ENCODE data around the gene CFAP410. TPM values are rescaled to one million over a fixed set of nuclear protein-coding genes. Genes with fewer than 3 reads are reported as not detected.

CFAP410 gene
- polyA plus RNA-seq, 1 of the 3 experiments (the other 2 are of a cell fraction): 18.0 TPM

- TF ChIP-seq MAX (IDR thresholded peaks at IDR 0.05; ENCODE audit: low read depth) (no peak), RAD21 (IDR thresholded peaks at IDR 0.05; ENCODE audit: low read length) (no peak), MEF2A (IDR thresholded peaks at IDR 0.05; ENCODE audit: borderline replicate concordance, low read depth) (no peak), JUND (IDR thresholded peaks at IDR 0.05) (no peak), SMC3 (IDR thresholded peaks at IDR 0.05; ENCODE audit: low read depth, low read length) (no peak), TAF1 (IDR thresholded peaks at IDR 0.05; ENCODE audit: borderline replicate concordance, low read depth, low read length) (no peak), USF1 (IDR thresholded peaks at IDR 0.05; ENCODE audit: borderline replicate concordance, low read depth) (no peak), IRF3 (IDR thresholded peaks at IDR 0.05; ENCODE audit: low read depth, low read length) (no peak), YY1 (IDR thresholded peaks at IDR 0.05; ENCODE audit: low read depth) (no peak), MXI1 (IDR thresholded peaks at IDR 0.05; ENCODE audit: low read depth, low read length) (no peak), CTCF (IDR thresholded peaks at IDR 0.05) (no peak), ZBTB33 (IDR thresholded peaks at IDR 0.05; ENCODE audit: borderline replicate concordance, low read depth) (no peak), REST (IDR thresholded peaks at IDR 0.05; ENCODE audit: low read depth, low read length) (no peak), POLR2AphosphoS5 (IDR thresholded peaks at IDR 0.05; ENCODE audit: low read depth, low read length) (no peak), NRF1 (IDR thresholded peaks at IDR 0.05; ENCODE audit: low read depth, low read length) (no peak), GATA2 (CRISPR knock-in tag; IDR thresholded peaks at IDR 0.05) (no peak), ELF1 (IDR thresholded peaks at IDR 0.05) (no peak), TCF12 (IDR thresholded peaks at IDR 0.05) (no peak), PBX3 (IDR thresholded peaks at IDR 0.05) (no peak), GABPA (IDR thresholded peaks at IDR 0.05; ENCODE audit: low read depth) (no peak)
- WGBS (ENCODE audit: low lambda C conversion rate): 20% methylated on average over 4 of the region's 18 CpGs
- Histone ChIP-seq H3K27me3 (ENCODE audit: insufficient read depth) (peaks cover 63% of the 10 kb centered on the region), H3K4me1 (ENCODE audit: control insufficient read depth in 1 of 2, insufficient read depth in 2 of 2, low read depth in 1 of 2, low read length in 1 of 2) (no peaks in the 10 kb centered on the region), H3K4me2 (no peak overlapping the region), H3K36me3 (replicated peaks in 1 of 2; ENCODE audit: control insufficient read depth in 1 of 2, insufficient read depth in 2 of 2, low read length in 1 of 2) (no peaks in the 10 kb centered on the region), H3K4me3 (ENCODE audit: low read depth in 2 of 2, low read length in 1 of 2) (no peak overlapping the region), H3K79me2 (ENCODE audit: insufficient read depth) (no peaks in the 10 kb centered on the region), H3K9me3 (no peaks in the 10 kb centered on the region), H3K27ac (ENCODE audit: low read depth in 2 of 2, low read length in 1 of 2) (no peak overlapping the region), H3K9me2 (no peaks in the 10 kb centered on the region), H2AFZ (ENCODE audit: low read depth) (no peak overlapping the region), H3K9ac (no peak overlapping the region), H4K20me1 (ENCODE audit: insufficient read depth) (no peaks in the 10 kb centered on the region), H3F3A (replicated peaks; ENCODE audit: insufficient read depth) (no peaks in the 10 kb centered on the region)
- no peak for DNase-seq
- ChIA-PET POLR2A (no interaction called here), CTCF (interaction anchor here (1.2 kb wide), 1 partner anchor 104 kb away, joined by 4 read pairs; no protein-coding TSS in a partner anchor)
These were observed 12.5 kb upstream of the CFAP410 start for GRCh38 chr21:44351535-44352252.
